Measurements from ENCODE around the gene DACT1.
"Not testable (repeated sequence)": the region's sequence is repeated elsewhere in the genome, so short reads cannot be mapped to it uniquely, and the experiment has no call there.

DACT1 gene, protein sequence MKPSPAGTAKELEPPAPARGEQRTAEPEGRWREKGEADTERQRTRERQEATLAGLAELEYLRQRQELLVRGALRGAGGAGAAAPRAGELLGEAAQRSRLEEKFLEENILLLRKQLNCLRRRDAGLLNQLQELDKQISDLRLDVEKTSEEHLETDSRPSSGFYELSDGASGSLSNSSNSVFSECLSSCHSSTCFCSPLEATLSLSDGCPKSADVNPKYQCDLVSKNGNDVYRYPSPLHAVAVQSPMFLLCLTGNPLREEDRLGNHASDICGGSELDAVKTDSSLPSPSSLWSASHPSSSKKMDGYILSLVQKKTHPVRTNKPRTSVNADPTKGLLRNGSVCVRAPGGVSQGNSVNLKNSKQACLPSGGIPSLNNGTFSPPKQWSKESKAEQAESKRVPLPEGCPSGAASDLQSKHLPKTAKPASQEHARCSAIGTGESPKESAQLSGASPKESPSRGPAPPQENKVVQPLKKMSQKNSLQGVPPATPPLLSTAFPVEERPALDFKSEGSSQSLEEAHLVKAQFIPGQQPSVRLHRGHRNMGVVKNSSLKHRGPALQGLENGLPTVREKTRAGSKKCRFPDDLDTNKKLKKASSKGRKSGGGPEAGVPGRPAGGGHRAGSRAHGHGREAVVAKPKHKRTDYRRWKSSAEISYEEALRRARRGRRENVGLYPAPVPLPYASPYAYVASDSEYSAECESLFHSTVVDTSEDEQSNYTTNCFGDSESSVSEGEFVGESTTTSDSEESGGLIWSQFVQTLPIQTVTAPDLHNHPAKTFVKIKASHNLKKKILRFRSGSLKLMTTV

DNA sequence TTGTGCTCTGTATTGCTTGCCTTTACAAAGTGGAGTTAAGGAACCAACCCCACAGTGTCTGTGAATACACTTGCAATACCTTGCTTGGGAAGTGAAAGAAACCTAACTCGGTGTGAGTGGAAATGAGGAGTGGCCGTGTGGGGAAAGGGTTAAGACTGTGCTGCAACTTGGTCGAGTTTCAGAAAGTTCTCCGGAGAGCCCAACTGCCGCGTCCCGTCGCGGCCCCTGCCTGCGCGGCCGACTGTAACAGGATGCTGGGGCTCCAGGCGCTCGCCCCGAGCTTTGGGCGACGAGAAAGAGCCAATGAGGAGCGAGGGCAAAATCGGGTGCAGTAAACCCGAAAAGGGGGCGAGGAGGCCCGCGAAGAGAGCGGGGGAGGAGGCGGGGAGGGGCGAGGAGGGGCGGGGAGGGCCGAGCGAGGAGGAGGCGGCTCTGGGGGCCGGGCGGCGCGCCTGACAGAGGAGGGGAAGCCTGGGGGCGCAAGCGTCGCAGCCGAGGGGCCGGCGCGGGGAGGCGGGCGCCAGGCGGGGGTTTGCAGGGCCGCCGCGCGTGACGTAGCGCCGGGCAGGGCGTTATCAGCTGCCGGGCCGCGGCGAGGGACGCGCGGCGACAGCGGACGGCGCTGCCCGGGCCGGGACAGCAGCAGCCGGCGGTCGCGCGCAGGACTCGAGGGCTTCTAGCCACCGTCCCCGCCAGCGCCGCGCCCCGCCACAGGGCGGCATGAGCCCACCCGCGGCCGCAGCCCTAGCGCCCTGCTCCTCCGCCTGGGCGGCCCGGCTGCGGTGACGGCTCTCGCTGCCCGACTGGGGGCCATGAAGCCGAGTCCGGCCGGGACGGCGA is at the start of gene DACT1:
TSS of gene DACT1 (plus strand) at position 572 of the 840 bp plus-strand sequence. CDS start at position 813, 241 bp downstream.
- DNase-seq (ENCODE audit: low read depth in 2 of 2), result no peak

DNA sequence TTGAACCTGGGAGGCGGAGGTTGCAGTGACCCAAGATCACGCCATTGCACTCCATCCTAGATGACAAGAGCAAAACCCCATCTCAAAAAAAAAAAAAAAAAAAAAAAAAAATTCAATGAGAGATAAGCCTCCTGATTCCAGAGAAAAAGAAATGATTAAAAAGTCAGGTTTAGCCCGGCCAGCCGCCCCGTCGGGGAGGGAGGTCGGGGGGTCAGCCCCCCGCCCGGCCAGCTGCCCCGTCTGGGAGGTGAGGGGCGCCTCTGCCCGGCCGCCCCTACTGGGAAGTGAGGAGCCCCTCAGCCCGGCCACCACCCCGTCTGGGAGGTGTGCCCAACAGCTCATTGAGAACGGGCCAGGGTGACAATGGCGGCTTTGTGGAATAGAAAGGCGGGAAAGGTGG is 49.4 kb upstream of the DACT1 start:
- not testable (repeated sequence) for DNase-seq (ENCODE audit: low read depth in 2 of 2)

DNA sequence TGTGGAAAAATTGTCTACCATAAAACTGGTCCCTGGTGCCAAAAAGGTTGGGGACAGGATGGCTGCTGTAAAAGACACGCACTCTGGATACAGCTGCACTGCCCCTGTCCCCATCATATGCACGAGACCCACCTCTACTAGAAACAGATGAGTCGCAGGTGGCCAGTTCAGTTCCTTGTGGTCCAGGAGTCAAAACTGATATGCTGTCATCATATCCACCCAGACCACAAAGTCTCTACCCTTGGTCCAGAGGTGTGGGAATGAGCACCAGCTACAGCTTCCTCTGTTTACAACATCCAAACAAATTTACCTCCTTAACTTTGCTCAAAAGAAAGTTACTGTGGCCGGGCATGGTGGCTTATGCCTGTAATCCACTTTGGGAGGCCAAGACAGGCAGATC is 43.8 kb upstream of the DACT1 start:
- DNase-seq (ENCODE audit: low read depth in 2 of 2), result no peak

DNA sequence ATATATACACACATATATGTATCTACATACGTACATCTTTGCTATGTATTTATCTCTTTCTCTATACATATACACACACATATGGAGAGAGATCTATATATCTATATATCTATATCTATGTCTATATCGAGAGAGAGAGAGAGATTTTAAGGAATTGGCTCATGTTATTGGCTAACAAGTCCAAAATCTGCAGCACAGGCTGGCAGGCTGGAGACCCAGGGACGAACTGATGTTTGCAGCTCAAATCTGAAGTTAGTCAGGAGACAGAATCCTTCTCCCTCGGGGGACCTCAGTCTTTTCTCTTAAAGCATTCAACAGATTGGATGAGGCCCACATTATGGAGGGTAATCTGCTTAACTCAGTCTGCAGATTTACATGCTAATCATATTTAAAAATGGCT is 40.7 kb upstream of the DACT1 start:
- DNase-seq (ENCODE audit: low read depth in 2 of 2), result no peak

DNA sequence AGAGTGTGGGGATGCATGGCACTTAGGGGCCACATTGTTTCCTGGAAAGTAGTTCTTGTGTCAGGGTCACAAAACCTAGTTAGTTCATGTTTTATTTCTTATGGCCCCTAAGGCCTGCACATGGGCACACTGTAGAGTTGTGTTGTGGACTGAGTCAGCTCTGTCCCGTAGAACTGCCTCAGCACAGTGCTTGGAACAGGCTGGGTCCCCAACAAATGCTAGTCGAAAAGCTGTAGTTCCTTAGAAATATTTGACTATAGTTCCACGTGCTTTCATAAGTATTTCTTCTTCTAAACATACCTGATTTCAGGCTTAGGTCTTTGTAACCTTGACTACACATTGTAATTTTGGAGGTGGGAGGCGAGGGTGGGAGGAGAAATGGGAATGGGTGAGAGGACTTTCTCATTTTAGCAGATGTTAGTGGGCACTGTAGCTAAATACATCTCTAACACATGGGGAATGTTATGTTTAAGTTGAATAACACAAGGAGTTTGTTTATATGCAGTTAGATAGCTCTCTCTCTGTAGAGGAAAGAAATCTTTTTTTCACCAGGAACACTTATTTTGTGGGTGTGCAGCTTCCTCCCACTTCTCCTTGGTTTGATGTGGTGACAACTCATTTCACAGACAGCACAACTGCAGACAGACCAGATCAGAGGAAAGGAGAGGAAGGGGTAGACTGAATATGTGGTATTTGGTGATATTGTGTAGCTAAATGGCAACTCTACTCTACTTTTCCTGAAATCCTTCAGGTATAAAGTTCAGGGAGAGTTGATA is 39.5 kb upstream of the DACT1 start:
- DNase-seq (ENCODE audit: low read depth in 2 of 2), result no peak

DNA sequence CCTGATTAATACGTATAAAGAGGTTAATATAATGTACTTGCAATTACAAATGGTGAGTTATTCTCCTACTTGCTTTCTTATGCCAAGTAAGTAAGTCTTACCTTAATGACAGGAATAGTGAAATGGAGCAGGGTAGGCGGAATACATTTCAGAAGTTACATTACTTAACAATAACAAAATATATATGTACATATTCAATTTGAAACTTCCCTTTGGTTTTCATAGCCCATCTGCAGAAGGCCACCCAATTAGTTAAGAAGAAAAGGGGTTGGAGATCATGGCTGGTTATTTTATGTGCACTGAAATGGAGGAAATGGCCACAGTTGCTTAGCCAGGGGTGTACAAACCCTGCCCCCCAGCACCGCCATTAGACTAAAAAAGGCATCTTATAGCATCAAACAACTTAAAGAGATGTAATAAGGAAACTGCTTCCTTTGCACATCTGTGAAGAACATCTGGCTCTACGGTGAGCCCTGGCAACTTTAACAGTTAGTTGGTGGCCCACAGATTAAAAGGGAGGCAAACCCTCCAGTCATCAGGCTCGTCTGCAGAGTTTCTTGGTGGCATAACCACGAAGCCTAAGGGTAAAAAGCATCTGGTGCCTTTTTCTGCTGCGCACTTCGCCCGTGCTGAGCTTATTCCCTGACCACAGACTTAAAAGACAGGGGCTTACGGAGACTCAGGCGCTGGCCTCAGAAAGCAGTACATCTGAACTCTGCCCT is 38.8 kb upstream of the DACT1 start:
- DNase-seq (ENCODE audit: low read depth in 2 of 2), result no peak

DNA sequence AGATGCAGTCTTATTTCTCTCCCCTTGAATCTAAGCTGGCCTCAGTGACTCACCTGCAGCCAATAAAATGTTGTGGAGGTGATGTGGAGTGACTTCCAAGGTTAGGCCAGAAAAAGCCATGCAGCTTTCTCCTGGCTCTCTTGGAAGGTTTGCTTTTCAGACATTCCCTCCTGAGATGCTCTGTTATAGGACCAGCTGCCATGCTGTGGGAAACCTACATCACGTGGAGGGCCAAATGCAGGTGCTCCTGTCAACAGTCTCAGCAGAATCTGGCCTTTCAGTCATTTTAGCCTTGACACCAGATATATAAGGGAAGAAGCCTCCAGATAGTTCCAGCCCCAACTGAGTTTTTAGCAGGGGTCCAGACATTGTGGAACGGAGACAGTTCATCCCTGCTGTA is 38.1 kb upstream of the DACT1 start:
- DNase-seq (ENCODE audit: low read depth in 2 of 2), result no peak

DNA sequence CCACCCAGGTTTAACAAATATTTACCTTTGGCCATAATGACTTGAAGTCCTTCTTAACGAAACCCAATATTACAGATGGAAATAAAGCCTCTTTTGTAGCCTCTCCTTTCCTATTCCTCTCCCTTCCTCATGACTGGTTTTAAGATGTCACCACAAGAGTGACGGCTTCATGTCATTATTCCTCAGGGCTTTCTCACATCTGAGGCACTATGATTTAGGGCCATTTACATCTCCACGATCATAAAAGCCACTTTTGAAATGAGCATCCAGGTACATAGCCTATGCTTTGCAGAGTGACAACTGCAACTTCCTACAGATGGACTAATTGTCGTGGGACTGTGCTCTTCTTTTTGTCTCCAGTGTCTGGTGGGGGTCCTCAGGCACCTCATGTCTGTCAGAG is 32.3 kb upstream of the DACT1 start:
- no peak for DNase-seq (ENCODE audit: low read depth in 2 of 2)

DNA sequence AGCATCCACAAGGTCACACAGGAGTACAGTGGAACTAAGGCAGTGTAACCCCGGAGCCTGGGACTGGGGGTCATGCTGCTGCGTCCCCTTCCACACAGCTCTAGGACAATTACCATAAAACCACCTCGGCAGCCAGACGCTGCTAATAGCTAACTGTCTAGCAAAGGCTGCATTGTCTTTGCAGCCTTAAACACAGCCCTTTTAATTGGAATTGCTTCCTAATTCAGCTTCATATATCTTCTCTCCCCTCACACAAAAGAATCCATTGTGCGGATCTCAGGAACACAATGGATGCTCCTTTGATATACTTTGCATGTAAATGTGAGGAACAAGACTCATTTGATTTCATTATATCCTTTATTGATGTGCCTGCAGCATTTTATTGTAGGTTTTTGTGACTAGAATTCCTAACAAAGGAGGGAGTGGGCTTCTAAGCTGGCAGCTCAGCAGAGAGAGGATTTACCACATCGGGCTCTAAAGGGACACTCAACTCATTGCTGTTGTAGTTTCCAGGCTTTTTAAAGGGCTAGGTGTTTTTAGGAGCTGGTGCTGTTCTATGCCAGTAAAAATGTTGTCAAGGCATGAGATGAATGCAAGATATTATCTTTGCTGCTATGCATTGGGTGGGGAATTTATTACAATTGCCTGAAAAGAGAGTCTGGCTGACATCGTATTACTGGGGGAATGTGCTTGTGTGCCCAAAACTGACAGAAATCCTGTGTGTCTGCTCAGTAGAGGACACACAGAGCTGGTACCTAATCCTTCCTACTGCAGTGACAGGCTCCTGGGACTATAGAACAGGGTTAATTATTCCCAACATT is 30.4 kb upstream of the DACT1 start:
- no peak for DNase-seq (ENCODE audit: low read depth in 2 of 2)

DNA sequence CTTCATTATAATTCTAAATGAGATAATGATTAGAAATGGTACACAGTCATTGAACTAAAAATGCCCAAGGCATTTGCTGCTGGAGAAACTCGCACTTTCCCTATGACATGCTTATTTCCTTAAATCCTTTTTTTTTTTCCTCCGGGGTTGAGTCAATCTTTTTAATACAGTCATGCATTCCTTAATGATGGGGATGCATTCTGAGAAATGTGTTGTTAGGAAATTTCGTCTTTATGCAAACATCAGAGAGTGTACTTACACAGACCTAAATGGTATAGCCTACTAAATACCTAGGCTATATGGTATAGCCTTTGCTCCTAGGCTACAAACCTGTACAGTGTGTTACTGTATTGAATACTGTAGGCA is 29.8 kb upstream of the DACT1 start:
- no peak for DNase-seq (ENCODE audit: low read depth in 2 of 2)

DNA sequence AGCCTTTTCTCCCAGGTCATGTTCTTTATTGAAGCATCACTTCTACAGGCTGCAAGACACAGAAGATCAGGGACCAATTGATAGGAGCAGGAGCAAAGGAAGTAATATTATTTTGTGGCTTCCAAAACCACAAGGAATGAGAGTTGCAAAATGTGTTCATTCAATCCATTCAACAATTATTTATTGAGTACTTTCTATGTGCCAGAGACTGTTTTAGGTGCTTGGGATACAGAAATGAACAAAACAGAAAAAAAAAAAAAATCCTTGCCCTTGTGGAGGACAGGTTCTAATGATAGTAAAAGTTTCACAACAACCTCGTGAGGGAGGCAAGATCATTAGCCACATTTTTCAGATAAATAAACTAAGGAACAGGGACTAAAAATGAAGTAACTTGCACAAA is 20.1 kb upstream of the DACT1 start:
- DNase-seq (ENCODE audit: low read depth in 2 of 2), result no peak

DNA sequence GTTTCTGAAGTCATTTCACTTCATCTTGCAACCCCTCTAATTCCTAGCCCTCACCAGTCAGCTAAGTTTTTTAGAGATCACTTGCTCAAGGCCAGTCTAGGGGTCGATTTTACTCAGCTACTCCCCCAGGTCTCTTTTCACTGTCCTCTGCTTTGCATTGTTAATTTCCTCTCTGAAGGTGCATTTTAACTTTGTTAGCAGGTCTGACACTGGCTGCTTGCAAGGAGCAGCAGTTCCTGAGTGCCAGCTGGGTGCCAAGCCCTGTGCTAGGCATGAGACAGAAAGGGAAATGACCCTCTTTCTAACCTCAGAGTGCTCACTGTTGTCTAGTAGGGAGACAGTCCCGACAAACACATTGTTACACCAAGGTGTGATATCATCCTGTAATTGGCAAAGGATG is 17.8 kb upstream of the DACT1 start:
- DNase-seq (ENCODE audit: low read depth in 2 of 2), result no peak

DNA sequence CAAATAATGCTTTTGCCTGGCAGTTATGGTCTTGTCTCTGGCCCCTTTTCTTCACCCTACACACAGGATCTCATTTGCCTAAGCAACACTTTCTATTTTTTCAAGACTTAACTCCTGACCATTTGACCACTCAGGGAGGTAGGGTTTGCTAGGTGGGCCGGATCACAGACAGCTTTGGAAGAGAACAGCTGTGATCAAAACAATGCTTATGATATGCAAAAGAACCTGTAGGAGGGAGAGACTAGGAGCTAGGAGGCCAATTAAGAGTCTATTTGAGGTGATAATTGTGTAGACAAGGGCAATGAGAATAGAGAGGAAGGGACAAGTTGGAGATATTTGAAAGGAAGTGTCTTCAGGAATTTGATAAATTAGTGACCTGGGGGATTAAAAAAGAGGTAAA is 12.3 kb upstream of the DACT1 start:
- no peak for DNase-seq (ENCODE audit: low read depth in 2 of 2)

DNA sequence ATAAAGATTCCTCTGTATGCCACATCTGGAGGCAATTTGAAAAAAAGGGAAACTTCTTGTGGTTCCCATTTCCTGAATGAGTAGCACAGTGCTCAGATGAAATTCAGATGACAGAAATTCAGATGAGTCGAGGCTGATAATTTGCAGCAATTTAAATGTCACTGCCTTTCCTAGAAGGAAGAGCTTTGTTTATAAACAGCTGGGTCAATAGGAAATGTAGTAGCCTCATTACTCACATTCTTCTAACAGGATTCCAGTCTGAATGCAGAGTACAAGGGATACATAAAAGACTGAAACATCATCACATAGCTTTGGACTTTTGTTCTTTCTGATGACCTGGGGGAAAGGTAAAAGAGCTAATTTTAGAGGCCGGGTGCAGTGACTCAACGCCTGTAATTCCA is 11.3 kb upstream of the DACT1 start:
- DNase-seq (ENCODE audit: low read depth in 2 of 2), result no peak

DNA sequence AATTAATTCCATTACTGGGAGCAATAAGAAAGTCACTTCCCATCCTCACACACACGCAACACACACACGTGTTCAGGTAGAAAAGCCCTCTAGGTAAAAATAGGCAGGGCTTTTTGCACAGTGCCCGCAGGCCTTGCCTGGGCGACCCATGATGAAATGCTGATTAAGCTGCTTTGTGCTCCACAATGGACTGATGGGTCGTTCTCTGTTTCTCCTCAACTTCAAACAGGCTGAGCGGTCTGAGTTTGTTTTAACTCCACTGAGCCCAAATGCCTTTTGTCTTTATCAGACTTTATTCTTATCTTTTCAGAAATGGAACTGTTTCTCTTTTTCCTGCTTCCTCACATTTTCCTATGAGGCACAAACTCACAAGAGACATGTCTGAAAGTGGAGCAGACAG is 9.4 kb upstream of the DACT1 start:
- DNase-seq (ENCODE audit: low read depth in 2 of 2), result no peak

DNA sequence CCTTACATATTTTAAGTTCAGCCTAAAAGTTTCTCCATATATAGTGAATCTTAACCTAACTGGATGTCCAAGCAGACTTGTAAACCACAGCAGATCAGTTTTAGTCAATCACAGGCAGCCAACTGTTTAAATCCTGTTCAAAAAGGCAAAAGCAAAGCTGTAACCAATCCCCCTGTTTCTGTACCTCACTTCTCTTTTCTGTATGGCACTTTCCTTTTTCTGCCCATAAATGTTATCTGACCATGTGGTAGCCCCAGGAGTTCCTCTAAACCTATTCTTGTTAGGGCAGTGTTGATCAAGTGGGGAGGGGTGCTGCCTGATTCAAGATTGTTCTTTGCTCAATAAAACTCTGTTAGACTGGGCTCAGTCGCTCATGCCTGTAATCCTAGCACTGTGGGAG is 8.5 kb upstream of the DACT1 start:
- DNase-seq (ENCODE audit: low read depth in 2 of 2), result no peak

DNA sequence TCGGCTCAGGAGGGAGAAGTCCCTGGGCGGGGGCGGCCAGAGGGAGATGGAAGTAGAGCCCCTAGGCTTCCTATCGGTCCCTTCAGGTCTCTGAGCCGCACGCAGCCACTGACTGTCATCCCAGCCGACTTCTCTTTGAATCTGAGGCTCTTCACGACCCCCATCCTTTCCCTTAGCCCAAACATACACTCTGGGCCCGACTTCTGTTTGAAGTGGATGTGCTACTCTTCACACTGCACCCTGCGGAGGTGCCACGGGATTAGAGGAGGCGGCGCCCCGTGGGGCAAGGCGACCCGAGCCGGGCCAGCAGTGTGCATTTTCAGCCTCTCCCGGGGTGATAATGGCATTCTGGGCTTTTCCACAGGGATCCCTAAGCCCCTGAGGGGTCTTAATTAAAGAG is 6.0 kb upstream of the DACT1 start:
- DNase-seq (ENCODE audit: low read depth in 2 of 2), result no peak

DNA sequence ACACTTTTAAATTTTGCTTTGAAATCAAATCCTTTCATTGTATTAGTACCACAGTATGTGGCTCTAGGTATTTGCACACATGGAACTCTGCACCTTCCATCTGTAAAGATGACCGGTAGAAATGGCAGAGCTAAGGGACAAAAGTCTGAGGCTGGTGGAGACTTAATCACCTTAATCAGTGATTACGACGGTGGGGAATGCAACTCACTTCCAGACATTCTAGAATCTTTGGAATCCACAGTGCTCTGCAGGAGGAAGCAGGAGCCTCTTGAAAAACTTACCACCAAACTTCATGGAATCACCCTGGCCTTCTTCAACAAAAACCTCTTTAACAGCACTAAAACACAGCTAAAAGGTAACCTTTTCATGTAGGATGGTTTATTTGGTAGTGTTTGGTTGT is 3.9 kb upstream of the DACT1 start:
- no peak for DNase-seq (ENCODE audit: low read depth in 2 of 2)

DNA sequence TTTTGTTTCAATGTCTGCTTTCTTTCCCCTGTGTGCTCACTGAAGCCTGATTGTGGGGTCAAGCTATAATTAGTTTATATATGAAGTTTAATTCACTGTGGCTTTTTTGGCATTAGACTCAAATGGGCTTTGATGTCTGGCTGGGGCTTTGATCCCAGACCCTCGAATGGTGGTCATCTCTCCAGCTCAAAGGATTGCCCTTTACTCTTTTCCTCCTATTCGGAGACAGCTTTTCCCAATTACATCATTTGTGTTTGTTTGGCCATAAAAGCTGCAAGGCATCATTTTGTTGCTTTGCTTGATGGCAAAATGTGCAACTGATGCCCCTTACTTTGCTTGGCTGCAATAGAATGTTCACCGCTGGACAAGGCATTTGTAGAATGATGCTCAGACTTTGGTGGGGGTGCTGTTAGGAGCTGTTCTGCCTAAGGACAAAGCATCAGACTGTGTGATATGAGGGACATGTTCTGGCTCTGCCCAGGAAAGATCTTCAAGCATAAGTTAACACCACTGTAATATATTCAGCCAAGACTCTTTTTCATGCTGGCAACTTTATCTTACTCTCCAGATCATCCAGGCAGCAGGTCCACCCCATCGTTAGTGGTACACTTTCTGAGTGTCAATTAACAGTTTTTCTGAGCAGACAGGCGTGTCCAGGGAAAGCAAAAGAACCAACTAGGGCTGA is 3.2 kb upstream of the DACT1 start:
- no peak for DNase-seq (ENCODE audit: low read depth in 2 of 2)
